Activated CD8-positive, alpha-beta T cell treated with anti-CD3 and anti-CD28 coated beads, Interleukin-2, amount 10 ng/mL, durations not matched to agents 7 days and 5 days (primary cell): ENCODE results near the gene TFF1. TPM values are rescaled to one million over a fixed set of nuclear protein-coding genes. Genes with fewer than 3 reads are reported as not detected.
A peak's percentile ranks its signal among the peaks of the same experiment; 100 is the strongest.
"Not testable (repeated sequence)": the region's sequence is repeated elsewhere in the genome, so short reads cannot be mapped to it uniquely, and the experiment has no call there.

Source experiments
- ATAC-seq: fragments of 150-1000 bp; cut with Tn5 transposase; one replicate; pipeline ENCODE4 v1.10.0; 2021; ENCODE audit warnings: moderate library complexity
- CTCF ChIA-PET: fragments of 350-600 bp; sonication (Branson Sonifier 250); formaldehyde crosslinking; loops from one replicate; lab custom pipeline; 2021; ENCODE audit warnings: antibody characterized with exemption; lab: Charles Lee
- POLR2A ChIA-PET: fragments of 350-600 bp; sonication (Branson Sonifier 250); formaldehyde crosslinking; loops from one replicate; lab custom pipeline; 2021; ENCODE audit warnings: antibody characterized with exemption; lab: Charles Lee
- DNase-seq: peaks from one replicate; pipeline ENCODE4 v3.0.0-alpha.2; 2020
- H3K27ac Mint-ChIP-seq: one replicate; pipeline ENCODE4 v1.8.0; 2021; ENCODE audit warnings: mild to moderate bottlenecking, mixed read lengths
- H3K27me3 Mint-ChIP-seq: one replicate; pipeline ENCODE4 v1.8.0; 2021; ENCODE audit warnings: low read depth, mixed read lengths
- H3K36me3 Mint-ChIP-seq: one replicate; pipeline ENCODE4 v1.8.0; 2021; ENCODE audit warnings: low read depth, mixed read lengths
- H3K4me1 Mint-ChIP-seq: one replicate; pipeline ENCODE4 v1.8.0; 2021; ENCODE audit warnings: low read depth, mixed read lengths
- H3K4me3 Mint-ChIP-seq: one replicate; pipeline ENCODE4 v1.8.0; 2021; ENCODE audit warnings: mild to moderate bottlenecking, mixed read lengths
- H3K9me3 Mint-ChIP-seq: one replicate; pipeline ENCODE4 v1.8.0; 2022; ENCODE audit warnings: mixed read lengths; ENCODE audit not compliant: insufficient read depth
- total RNA-seq, 2 experiments: library from RNA; stranded (reverse); gene quantifications; one replicate each; pipeline ENCODE4 v1.2.3, GENCODE V29; 2021

Gene TFF1
- total RNA-seq, 2 experiments from 2014 or later, result not detected

DNA sequence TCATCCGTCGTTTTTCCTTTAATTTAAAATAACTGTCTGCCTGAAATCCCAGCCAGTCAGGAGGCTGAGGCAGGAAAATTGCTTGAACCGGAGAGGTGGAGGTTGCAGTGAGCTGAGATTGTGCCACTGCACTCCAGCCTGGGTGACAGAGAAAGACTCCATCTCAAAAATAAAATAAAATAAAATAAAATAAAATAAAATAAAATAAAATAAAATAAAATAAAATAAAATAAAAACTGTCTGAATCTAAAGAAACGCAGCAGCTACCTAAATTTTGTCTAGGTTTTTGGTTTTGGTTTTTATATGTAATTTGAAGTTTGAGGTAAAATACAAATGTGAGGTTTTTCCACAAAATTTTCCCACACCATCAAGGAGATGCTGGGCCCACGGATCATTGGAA is 42.4 kb upstream of the TFF1 start:
- Mint-ChIP-seq H3K4me1 (peaks cover 48% of the 10 kb centered on the region), H3K36me3 (peaks cover 53% of the 10 kb centered on the region)
- H3K4me3 Mint-ChIP-seq, ATAC-seq, H3K27ac Mint-ChIP-seq, DNase-seq, H3K9me3 Mint-ChIP-seq, H3K27me3 Mint-ChIP-seq: not testable (repeated sequence)
- ChIA-PET POLR2A (interaction anchor here (0.6 to 1.3 kb wide), 2 partner anchors 16 to 102 kb away, joined by 4 to 7 read pairs; no protein-coding TSS in a partner anchor), CTCF (interaction anchor here (1.6 kb wide), 1 partner anchor 102 kb away, joined by 3 read pairs; no protein-coding TSS in a partner anchor)

DNA sequence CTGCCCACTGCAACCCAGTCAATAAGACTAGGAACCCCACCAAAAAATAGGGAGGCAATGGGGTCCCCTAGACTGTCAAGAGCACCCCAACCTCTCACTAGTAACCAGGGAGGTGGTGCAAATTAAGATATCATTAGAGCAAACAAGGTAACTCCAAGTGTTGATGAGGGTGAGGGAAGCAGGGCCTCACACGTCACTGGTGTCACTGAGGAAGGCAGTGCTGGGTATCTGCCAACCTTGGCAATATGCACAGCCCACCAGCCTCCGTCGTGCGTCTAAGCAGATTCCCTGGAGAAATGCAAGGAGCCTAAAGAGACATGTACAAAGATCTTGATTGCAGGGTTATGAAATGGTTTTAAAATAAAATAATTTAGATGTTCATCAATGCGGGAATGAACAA is 41.1 kb upstream of the TFF1 start:
- no peak for ATAC-seq
- H3K4me3 Mint-ChIP-seq, result peak overlapping the region; percentile 95
- peaks cover 48% of the 10 kb centered on the region for H3K4me1 Mint-ChIP-seq
- CTCF ChIA-PET, result no interaction called here
- POLR2A ChIA-PET, result interaction anchor here (1.1 kb wide), 1 partner anchor 15 kb away, joined by 4 read pairs; no protein-coding TSS in a partner anchor
- H3K27ac Mint-ChIP-seq, result peak overlapping the region; percentile 92
- no peak for DNase-seq
- H3K36me3 Mint-ChIP-seq, result peaks cover 44% of the 10 kb centered on the region
- H3K9me3 Mint-ChIP-seq, result no peaks in the 10 kb centered on the region
- no peaks in the 10 kb centered on the region for H3K27me3 Mint-ChIP-seq

DNA sequence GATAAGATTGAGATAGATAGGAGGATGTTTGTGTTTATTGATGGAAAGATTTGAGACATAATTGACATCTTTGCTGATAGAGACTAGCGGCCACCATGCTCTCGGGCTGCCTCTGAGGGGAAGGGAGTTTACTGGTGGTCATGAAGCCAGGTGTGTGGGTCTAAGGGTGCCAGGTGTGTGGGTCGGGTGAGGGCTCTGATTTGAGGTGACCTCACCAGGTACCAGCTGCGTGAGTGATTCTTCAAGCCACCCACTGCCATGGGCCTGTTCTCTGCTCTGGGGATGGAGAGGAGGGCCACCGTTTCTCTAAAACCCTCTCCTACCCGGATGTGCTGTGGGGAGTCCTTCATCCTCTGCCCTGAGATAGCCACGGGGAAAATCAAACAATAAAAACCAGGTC is 40.5 kb upstream of the TFF1 start:
- H3K9me3 Mint-ChIP-seq, result peaks cover 3% of the 10 kb centered on the region
- H3K27ac Mint-ChIP-seq, result peak overlapping the region; percentile 92
- no peak for DNase-seq
- peaks cover 49% of the 10 kb centered on the region for H3K4me1 Mint-ChIP-seq
- H3K4me3 Mint-ChIP-seq, result peak overlapping the region; percentile 95
- ATAC-seq, result no peak
- no peaks in the 10 kb centered on the region for H3K27me3 Mint-ChIP-seq
- POLR2A ChIA-PET, result interaction anchor here (1.1 to 3.8 kb wide), 2 partner anchors 14 to 18 kb away, joined by 4 to 83 read pairs; no protein-coding TSS in a partner anchor
- peaks cover 46% of the 10 kb centered on the region for H3K36me3 Mint-ChIP-seq
- CTCF ChIA-PET, result interaction anchor here (0.6 kb wide), 1 partner anchor 559 kb away, joined by 3 read pairs; no protein-coding TSS in a partner anchor

DNA sequence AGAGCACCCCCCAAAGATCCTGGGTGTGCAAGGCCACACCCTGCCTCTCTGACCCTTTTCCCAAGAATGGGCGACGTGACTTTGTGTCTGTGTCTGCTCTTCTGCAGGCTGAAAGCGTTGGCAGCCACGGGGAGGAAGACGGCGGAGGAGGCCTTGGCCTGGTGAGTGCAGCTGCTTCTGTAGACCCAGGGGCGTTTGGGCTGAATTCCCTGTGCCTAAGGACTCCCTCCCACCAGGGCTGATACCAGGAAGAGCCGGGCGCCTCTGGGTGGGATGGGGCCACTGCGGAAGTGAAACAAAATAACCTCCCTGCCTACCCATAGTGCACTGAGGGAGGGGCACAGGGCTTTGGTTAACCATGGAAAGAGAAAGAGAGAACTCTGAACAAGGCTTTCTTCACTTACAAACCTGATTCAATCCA is 39.9 kb upstream of the TFF1 start:
- CTCF ChIA-PET, result interaction anchor here (0.6 to 4.7 kb wide), 2 partner anchors 17 to 560 kb away, joined by 3 to 76 read pairs; no protein-coding TSS in a partner anchor
- DNase-seq, result peak; percentile 80
- ATAC-seq, result peak; percentile 68
- Mint-ChIP-seq H3K27me3 (no peaks in the 10 kb centered on the region), H3K4me3 (peak overlapping the region; percentile 95), H3K9me3 (peaks cover 9% of the 10 kb centered on the region), H3K27ac (peak overlapping the region; percentile 92), H3K4me1 (peaks cover 55% of the 10 kb centered on the region), H3K36me3 (peaks cover 53% of the 10 kb centered on the region)
- POLR2A ChIA-PET, result interaction anchor here (3.8 to 4.5 kb wide), 2 partner anchors 11 to 19 kb away, joined by 83 to 97 read pairs; no protein-coding TSS in a partner anchor

DNA sequence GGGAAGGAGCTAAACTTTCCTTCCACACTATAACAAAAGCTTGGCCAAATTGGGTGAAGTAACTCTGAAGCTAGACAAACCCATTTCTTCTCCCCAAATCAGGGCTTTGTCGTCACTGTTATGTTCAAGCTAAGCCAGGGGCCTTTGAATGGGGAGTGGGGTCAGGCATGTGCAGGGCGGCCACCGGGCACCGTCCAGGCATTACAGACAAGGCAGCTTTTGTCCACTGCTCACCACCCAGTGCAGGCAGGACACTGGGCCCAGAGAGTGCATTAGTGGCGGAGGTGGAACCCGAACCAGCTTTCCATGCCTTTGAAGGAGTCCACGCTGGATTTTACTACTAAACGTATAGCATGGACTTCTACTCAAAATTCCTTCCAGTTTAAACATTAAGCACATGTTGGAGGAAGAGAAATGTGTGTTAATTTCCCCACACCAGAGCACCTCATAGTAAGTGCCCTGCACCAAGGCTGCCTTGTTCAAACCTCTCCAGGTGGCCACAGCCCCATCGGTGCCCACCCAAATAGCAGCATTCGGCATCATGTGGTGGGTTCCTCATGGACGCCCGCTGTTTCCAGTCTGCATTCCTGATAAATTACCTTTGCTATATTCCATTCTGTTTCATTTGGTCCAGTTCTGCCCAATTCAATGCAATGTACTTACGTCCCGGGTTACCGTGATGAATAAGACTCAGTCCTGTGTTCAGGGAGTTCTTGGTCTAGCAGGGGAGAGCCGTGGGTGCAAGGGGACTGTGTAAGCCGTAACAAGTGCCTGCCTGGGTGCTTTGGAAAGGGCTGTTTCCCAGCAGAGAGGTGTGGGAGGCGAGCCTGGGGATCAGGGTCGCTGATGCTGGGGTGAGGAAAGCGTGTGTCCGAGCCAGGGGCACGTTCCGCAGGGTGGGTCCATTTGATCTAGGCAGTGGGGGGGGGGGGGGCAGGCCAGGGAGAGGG is 39.0 kb upstream of the TFF1 start:
- ChIA-PET CTCF (interaction anchor here (1.0 to 4.7 kb wide), 11 partner anchors 11 to 288 kb away, joined by 3 to 76 read pairs (median 6); no protein-coding TSS in a partner anchor), POLR2A (interaction anchor here (0.6 to 4.5 kb wide), 13 partner anchors 12 to 215 kb away, joined by 3 to 97 read pairs (median 6); no protein-coding TSS in a partner anchor)
- Mint-ChIP-seq H3K4me3 (peak overlapping the region; percentile 95), H3K27ac (peak overlapping the region; percentile 92), H3K36me3 (peaks cover 56% of the 10 kb centered on the region), H3K9me3 (peaks cover 9% of the 10 kb centered on the region), H3K4me1 (peaks cover 60% of the 10 kb centered on the region), H3K27me3 (no peaks in the 10 kb centered on the region)
- DNase-seq, result no peak
- peak; percentile 4 for ATAC-seq

DNA sequence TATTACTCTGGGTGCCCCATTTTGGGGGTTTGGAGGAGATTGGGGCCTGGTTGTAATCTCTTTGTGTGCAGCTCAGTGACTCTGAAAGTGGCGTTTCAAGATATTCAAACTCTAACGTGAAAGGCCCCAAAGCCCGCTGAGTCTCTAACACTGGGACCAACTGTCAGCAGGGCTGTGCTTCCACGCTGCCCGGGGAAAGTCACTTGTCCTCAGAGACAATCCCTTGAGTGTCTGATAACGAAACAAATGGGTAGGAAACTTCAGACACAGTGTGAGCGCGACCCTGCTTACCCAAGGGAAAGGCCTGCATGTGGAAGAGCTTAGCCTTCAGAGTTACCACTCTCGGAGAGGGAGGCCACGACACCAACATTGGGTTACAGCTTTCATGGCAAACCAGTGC is 38.2 kb upstream of the TFF1 start:
- Mint-ChIP-seq H3K36me3 (peaks cover 57% of the 10 kb centered on the region), H3K4me1 (peaks cover 57% of the 10 kb centered on the region)
- CTCF ChIA-PET, result interaction anchor here (0.7 to 4.7 kb wide), 20 partner anchors 9 to 287 kb away, joined by 3 to 76 read pairs (median 5); no protein-coding TSS in a partner anchor

DNA sequence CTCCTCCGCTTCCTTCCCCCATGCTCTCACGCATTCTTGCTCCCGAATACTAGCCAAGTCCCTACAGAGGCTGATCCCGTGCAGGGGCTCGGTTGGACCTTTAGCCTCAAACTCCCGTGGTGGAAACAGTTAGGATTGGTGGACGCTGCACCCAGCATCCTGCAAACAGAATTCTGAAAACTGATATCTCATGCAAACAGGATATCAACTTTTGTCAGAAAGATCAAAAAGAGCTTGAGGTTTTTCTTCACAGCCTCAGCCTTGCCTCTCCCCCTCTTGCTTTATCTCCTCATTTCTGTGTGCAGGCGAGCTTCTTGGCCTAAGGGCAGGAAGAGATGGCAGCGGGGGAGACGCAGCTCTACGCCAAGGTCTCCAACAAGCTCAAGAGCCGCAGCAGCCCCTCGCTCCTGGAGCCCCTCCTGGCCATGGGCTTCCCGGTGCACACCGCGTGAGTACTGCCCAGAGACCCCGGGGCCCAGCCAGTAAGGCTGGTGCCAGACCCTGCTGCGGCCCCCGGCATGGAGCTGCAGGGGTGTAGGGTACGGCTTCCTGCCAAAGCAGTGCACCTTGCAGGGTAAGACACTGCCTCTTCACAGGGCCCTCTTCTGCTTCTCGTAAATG is 37.4 kb upstream of the TFF1 start, which contains the start of gene UBASH3A:
TSS of gene UBASH3A (plus strand) at position 292 of the 621 bp plus-strand sequence. CDS start at position 336, 44 bp downstream.
- Mint-ChIP-seq H3K36me3 (peaks cover 59% of the 10 kb centered on the region), H3K27ac (peak within 1 kb of the TSS; percentile 92), H3K27me3 (no peaks in the 10 kb centered on the region), H3K9me3 (peaks cover 9% of the 10 kb centered on the region), H3K4me1 (peaks cover 59% of the 10 kb centered on the region), H3K4me3 (peak within 1 kb of the TSS; percentile 95)
- ChIA-PET POLR2A (interaction anchor here (0.7 to 4.5 kb wide), 26 partner anchors 10 to 281 kb away, joined by 3 to 97 read pairs (median 4); partner anchors contain the start of genes ABCG1 and SLC37A1), CTCF (interaction anchor here (0.6 to 4.7 kb wide), 24 partner anchors 10 to 286 kb away, joined by 3 to 76 read pairs (median 5); no protein-coding TSS in a partner anchor)
- DNase-seq (peak; percentile 78), ATAC-seq (peak; percentile 72)

More for the DNA sequence above, 38.2 kb upstream of the TFF1 start:
- Mint-ChIP-seq H3K9me3 (peaks cover 9% of the 10 kb centered on the region), H3K27ac (peak overlapping the region; percentile 92), H3K4me3 (peak overlapping the region; percentile 95), H3K27me3 (no peaks in the 10 kb centered on the region)
- POLR2A ChIA-PET, result interaction anchor here (0.6 to 4.5 kb wide), 23 partner anchors 11 to 280 kb away, joined by 3 to 97 read pairs (median 4); partner anchors contain the start of gene SLC37A1
- peak; percentile 22 for ATAC-seq
- DNase-seq, result peak; percentile 51

DNA sequence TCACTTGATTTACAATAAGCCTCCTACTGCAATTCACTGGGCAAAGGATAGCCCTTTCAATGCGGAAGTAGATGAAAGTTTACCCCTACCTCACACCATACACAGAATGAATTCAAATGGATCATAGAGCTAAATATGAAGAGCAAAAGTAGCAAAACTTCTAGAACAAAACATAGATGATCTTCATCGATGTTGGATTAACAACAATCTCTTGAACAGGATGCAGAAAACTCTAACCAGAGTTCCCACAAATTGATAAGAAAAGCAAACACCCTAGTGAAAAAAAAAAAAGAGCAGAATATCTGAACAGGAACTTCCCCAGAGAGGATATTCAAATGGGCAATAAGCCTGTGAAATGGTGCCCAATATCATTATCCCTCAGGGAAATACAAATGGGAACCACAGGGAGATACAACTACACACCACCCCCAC is 35.5 kb upstream of the TFF1 start:
- Mint-ChIP-seq H3K27me3 (no peaks in the 10 kb centered on the region), H3K4me3 (peak overlapping the region; percentile 7), H3K27ac (peak overlapping the region; percentile 77), H3K9me3 (peaks cover 9% of the 10 kb centered on the region), H3K36me3 (peaks cover 47% of the 10 kb centered on the region), H3K4me1 (peaks cover 57% of the 10 kb centered on the region)
- ChIA-PET CTCF (interaction anchor here (0.7 to 4.7 kb wide), 2 partner anchors 9 to 22 kb away, joined by 4 to 76 read pairs; no protein-coding TSS in a partner anchor), POLR2A (interaction anchor here (4.2 to 4.5 kb wide), 2 partner anchors 9 to 16 kb away, joined by 52 to 97 read pairs; no protein-coding TSS in a partner anchor)
- no peak for DNase-seq
- no peak for ATAC-seq

DNA sequence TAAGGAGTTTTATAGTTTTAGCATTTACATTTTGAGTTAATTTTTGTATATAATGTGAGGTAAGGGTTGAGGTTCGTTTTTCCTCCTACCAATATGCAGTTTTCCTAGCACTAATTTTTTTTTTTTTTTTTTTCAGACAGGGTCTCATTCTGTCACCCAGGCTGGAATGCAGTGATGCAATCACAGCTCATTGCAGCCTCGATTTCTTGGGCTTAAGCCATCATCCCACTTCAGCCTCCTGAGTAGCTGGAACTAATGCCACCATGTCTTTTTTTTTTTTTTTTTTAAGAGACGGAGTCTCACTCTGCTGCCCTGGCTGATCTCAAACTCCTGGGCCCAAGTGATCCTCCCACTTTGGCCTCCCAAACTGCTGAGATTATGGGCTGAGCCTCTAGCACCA is 34.8 kb upstream of the TFF1 start:
- peaks cover 40% of the 10 kb centered on the region for H3K36me3 Mint-ChIP-seq
- H3K27ac Mint-ChIP-seq, result no peak overlapping the region
- H3K4me1 Mint-ChIP-seq, result peaks cover 56% of the 10 kb centered on the region
- ChIA-PET POLR2A (interaction anchor here (4.2 kb wide), 1 partner anchor 8 kb away, joined by 52 read pairs; no protein-coding TSS in a partner anchor), CTCF (interaction anchor here (1.3 kb wide), 1 partner anchor 162 kb away, joined by 3 read pairs; no protein-coding TSS in a partner anchor)
- H3K27me3 Mint-ChIP-seq, result no peaks in the 10 kb centered on the region
- no peak for ATAC-seq
- DNase-seq, result no peak
- H3K9me3 Mint-ChIP-seq, result peaks cover 9% of the 10 kb centered on the region
- no peak overlapping the region for H3K4me3 Mint-ChIP-seq

DNA sequence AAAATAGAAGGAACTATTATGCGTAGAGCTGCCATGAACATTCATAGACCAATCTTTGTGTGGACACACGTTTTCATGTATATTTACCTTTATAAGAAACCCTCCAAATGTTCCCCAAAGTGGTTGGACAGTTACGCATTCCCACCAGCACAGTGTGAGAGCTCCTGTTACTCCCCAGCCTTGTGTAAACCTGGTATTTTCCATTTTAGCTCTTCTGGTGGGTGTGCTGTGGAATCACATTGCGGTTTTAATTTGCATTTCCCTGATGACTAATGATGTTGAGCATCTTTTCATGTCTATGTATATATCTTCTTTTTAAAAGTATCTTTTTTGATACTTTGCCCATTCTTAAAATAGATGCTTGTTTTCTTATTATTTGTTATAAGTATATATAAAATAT is 34.2 kb upstream of the TFF1 start:
- H3K36me3 Mint-ChIP-seq, result peaks cover 35% of the 10 kb centered on the region

More for the DNA sequence above, 34.2 kb upstream of the TFF1 start:
- Mint-ChIP-seq H3K27me3 (no peaks in the 10 kb centered on the region), H3K27ac (no peak overlapping the region), H3K9me3 (peaks cover 9% of the 10 kb centered on the region), H3K4me1 (peaks cover 56% of the 10 kb centered on the region), H3K4me3 (no peak overlapping the region)
- ATAC-seq, result no peak
- no peak for DNase-seq
- POLR2A ChIA-PET, result interaction anchor here (0.6 kb wide), 1 partner anchor 12 kb away, joined by 3 read pairs; no protein-coding TSS in a partner anchor
- CTCF ChIA-PET, result interaction anchor here (1.0 to 1.3 kb wide), 2 partner anchors 19 to 162 kb away, joined by 3 to 4 read pairs; no protein-coding TSS in a partner anchor
